PC-3 (cell line): ENCODE results near the gene MYO3B. TPM values are rescaled to one million over a fixed set of nuclear protein-coding genes. Genes with fewer than 3 reads are reported as not detected.

ENCODE experiments used
- ATAC-seq: fragments of 200-7000 bp; cut with Tn5 transposase; 2 replicates; pipeline ENCODE4 v1.9.1; 2020; ENCODE audit warnings: mild to moderate bottlenecking, moderate library complexity
- BruUV-seq: library from RNA; stranded (reverse); fragments of 400-500 nt; replicated peaks from 2 replicates; lab custom pipeline; 2021; lab: Mats Ljungman, UMichigan
- CTCF ChIA-PET: fragments of 300-600 bp; sonication (Branson Sonifier 250); formaldehyde crosslinking; loops from one replicate; lab custom pipeline; 2022; ENCODE audit warnings: antibody characterized with exemption; lab: Charles Lee
- POLR2A ChIA-PET: fragments of 300-600 bp; sonication (Branson Sonifier 250); formaldehyde crosslinking; loops from one replicate; lab custom pipeline; 2022; ENCODE audit warnings: antibody characterized with exemption; ENCODE audit not compliant: unreplicated experiment; lab: Charles Lee
- DNase-seq: peaks from one replicate; pipeline ENCODE4 v3.0.0-alpha.2; 2015
- H2AFZ ChIP-seq: fragments of 300-600 bp; sonication (generic); 2 replicates; pipeline ENCODE4 v1.6.0; 2016; ENCODE audit warnings: antibody characterized with exemption, low read length
- H3F3A ChIP-seq: fragments of 300-600 bp; sonication (generic); one replicate; pipeline ENCODE4 v1.6.0; 2017; ENCODE audit warnings: antibody characterized with exemption, low read length, control low read depth, mild to moderate bottlenecking; ENCODE audit not compliant: unreplicated experiment
- H3K27ac ChIP-seq: fragments of 300-600 bp; sonication (generic); 2 replicates; pipeline ENCODE4 v1.5.1; 2016; ENCODE audit warnings: mild to moderate bottlenecking, low read length
- H3K27me3 ChIP-seq: fragments of 300-600 bp; sonication (generic); 2 replicates; pipeline ENCODE4 v1.6.1; 2016; ENCODE audit warnings: low read length, mixed read lengths
- H3K36me3 ChIP-seq: fragments of 300-600 bp; sonication (generic); 2 replicates; pipeline ENCODE4 v1.6.1; 2016; ENCODE audit warnings: low read depth, mixed run types, low read length, mixed read lengths
- H3K4me1 ChIP-seq: fragments of 300-600 bp; sonication (generic); 2 replicates; pipeline ENCODE4 v1.5.1; 2016; ENCODE audit warnings: low read length; ENCODE audit not compliant: insufficient read depth
- H3K4me2 ChIP-seq: fragments of 300-600 bp; sonication (generic); 2 replicates; pipeline ENCODE4 v1.6.0; 2016; ENCODE audit warnings: low read length
- H3K4me3 ChIP-seq: fragments of 300-600 bp; sonication (generic); 2 replicates; pipeline ENCODE4 v1.5.1; 2016; ENCODE audit warnings: mild to moderate bottlenecking, low read length, mixed read lengths
- H3K79me2 ChIP-seq: fragments of 300-600 bp; sonication (generic); 2 replicates; pipeline ENCODE4 v1.6.1; 2017; ENCODE audit warnings: low read length, mixed read lengths
- H3K9ac ChIP-seq: fragments of 300-600 bp; sonication (generic); 2 replicates; pipeline ENCODE4 v1.6.0; 2016; ENCODE audit warnings: mild to moderate bottlenecking, low read length
- H3K9me2 ChIP-seq: fragments of 300-600 bp; sonication (generic); replicated peaks from 2 replicates; pipeline ENCODE4 v1.6.1; 2016; ENCODE audit warnings: mixed run types, low read length, mixed read lengths
- H3K9me3 ChIP-seq: fragments of 300-600 bp; sonication (generic); 2 replicates; pipeline ENCODE4 v1.6.1; 2016; ENCODE audit warnings: low read length, mixed read lengths
- H4K20me1 ChIP-seq: fragments of 300-600 bp; sonication (generic); 2 replicates; pipeline ENCODE4 v1.6.1; 2016; ENCODE audit warnings: low read length, mixed read lengths
- CTCF ChIP-seq: fragments of 300-600 bp; sonication (generic); conservative IDR thresholded peaks from 2 replicates; pipeline ENCODE4 v1.5.1; 2017; ENCODE audit warnings: antibody characterized with exemption, low read depth, mild to moderate bottlenecking, low read length
- EZH2 ChIP-seq: fragments of 300-600 bp; sonication (generic); IDR thresholded peaks from one replicate; pipeline ENCODE4 v1.6.1; 2017; ENCODE audit warnings: antibody characterized with exemption, mild to moderate bottlenecking, low read length; ENCODE audit not compliant: unreplicated experiment
- EZH2phosphoT487 ChIP-seq: fragments of 300-600 bp; sonication (generic); IDR thresholded peaks from 2 replicates; pipeline ENCODE4 v1.6.1; 2018; ENCODE audit warnings: mild to moderate bottlenecking, antibody characterized with exemption, low read length, borderline replicate concordance
- intact Hi-C: fragments of 100-400 bp; cut with micrococcal nuclease; formaldehyde crosslinking; loops from 2 replicates; pipeline ENCODE4 v1.9.0; 2023
- total RNA-seq: library from RNA; depleted of rRNA; stranded (reverse); fragments of >200 nt; gene quantifications from 2 replicates; pipeline ENCODE4 v1.2.3, GENCODE V29; 2014

The MYO3B gene
- total RNA-seq, 1 experiment from 2014 or later = 1.1 TPM

GRCh38 chr2:170354855-170355780 lies 177.2 kb downstream of the MYO3B start:
- no peaks in the 10 kb centered on the region for H3K9me2 ChIP-seq
- ATAC-seq (no peak), DNase-seq (no peak)
- H3K9ac ChIP-seq = no peak overlapping the region
- no peaks in the 10 kb centered on the region for H4K20me1 ChIP-seq
- no peak overlapping the region for H3K4me3 ChIP-seq
- no peak overlapping the region for H3K27ac ChIP-seq
- intact Hi-C loops = no loop called here
- H3K79me2 ChIP-seq = no peaks in the 10 kb centered on the region
- no peak for TF ChIP-seq EZH2
- TF ChIP-seq EZH2phosphoT487 = no peak
- no peak for TF ChIP-seq CTCF
- no peaks in the 10 kb centered on the region for H3F3A ChIP-seq
- ChIA-PET POLR2A (no interaction called here), CTCF (interaction anchor here (0.6 kb wide), 1 partner anchor 513 kb away, joined by 8 read pairs; no protein-coding TSS in a partner anchor)
- no TSS peak for BruUV-seq
- H3K36me3 ChIP-seq = no peaks in the 10 kb centered on the region
- H3K4me1 ChIP-seq = no peaks in the 10 kb centered on the region
- no peak overlapping the region for H2AFZ ChIP-seq
- H3K27me3 ChIP-seq = no peaks in the 10 kb centered on the region
- H3K9me3 ChIP-seq = no peaks in the 10 kb centered on the region
- no peak overlapping the region for H3K4me2 ChIP-seq

- TF ChIP-seq CTCF = no peak
- no peak for TF ChIP-seq EZH2
- TF ChIP-seq EZH2phosphoT487 = no peak
- no peaks in the 10 kb centered on the region for H3K36me3 ChIP-seq
- BruUV-seq = no TSS peak
- DNase-seq (no peak), ATAC-seq (no peak)
- intact Hi-C loops = no loop called here
- H3F3A ChIP-seq = no peaks in the 10 kb centered on the region
- no peaks in the 10 kb centered on the region for H3K27me3 ChIP-seq
- no peak overlapping the region for H2AFZ ChIP-seq
- H3K4me1 ChIP-seq = peaks cover 15% of the 10 kb centered on the region
- ChIA-PET CTCF (no interaction called here), POLR2A (no interaction called here)
- no peaks in the 10 kb centered on the region for H3K79me2 ChIP-seq
- no peak overlapping the region for H3K4me2 ChIP-seq
- H3K27ac ChIP-seq = no peak overlapping the region
- H3K9me3 ChIP-seq = no peaks in the 10 kb centered on the region
- H3K4me3 ChIP-seq = no peak overlapping the region
- H3K9ac ChIP-seq = no peak overlapping the region
- H4K20me1 ChIP-seq = no peaks in the 10 kb centered on the region
- H3K9me2 ChIP-seq = no peaks in the 10 kb centered on the region
Measured at GRCh38 chr2:170359466-170359865, 181.5 kb downstream of the MYO3B start.

GRCh38 chr2:170360546-170361089 lies 182.7 kb downstream of the MYO3B start:
- no peaks in the 10 kb centered on the region for H4K20me1 ChIP-seq
- no peaks in the 10 kb centered on the region for H3K9me3 ChIP-seq
- no peak overlapping the region for H2AFZ ChIP-seq
- ChIA-PET POLR2A (no interaction called here), CTCF (interaction anchor here (0.8 to 1.0 kb wide), 6 partner anchors 9 to 455 kb away, joined by 3 to 9 read pairs (median 3); no protein-coding TSS in a partner anchor)
- no peak overlapping the region for H3K27ac ChIP-seq
- H3K4me1 ChIP-seq = peaks cover 15% of the 10 kb centered on the region
- DNase-seq = no peak
- no peak overlapping the region for H3K4me2 ChIP-seq
- no peak overlapping the region for H3K4me3 ChIP-seq
- intact Hi-C loops = loop anchor here (1.0 to 5.0 kb wide), 3 partner anchors 36 to 428 kb away; no protein-coding TSS in a partner anchor
- no peaks in the 10 kb centered on the region for H3K27me3 ChIP-seq
- H3K9ac ChIP-seq = no peak overlapping the region
- no TSS peak for BruUV-seq
- ATAC-seq = no peak
- H3F3A ChIP-seq = no peaks in the 10 kb centered on the region
- no peaks in the 10 kb centered on the region for H3K36me3 ChIP-seq
- no peaks in the 10 kb centered on the region for H3K79me2 ChIP-seq
- H3K9me2 ChIP-seq = no peaks in the 10 kb centered on the region
- TF ChIP-seq EZH2 (no peak), CTCF (no peak), EZH2phosphoT487 (no peak)
